ENCODE data around the gene GNAL. TPM values are rescaled to one million over a fixed set of nuclear protein-coding genes. Genes with fewer than 3 reads are reported as not detected.

GNAL gene
- total RNA-seq, 1 experiment from 2014 or later = 4.6 TPM

- Histone ChIP-seq H3K9ac (ENCODE audit: low read length) (no peak overlapping the region), H3K79me2 (ENCODE audit: insufficient read depth, low read length) (no peaks in the 10 kb centered on the region), H3K9me2 (ENCODE audit: insufficient read depth) (no peaks in the 10 kb centered on the region), H3K4me3 (replicated peaks in 1 of 2; ENCODE audit: low read depth in 1 of 2, low read length in 2 of 2) (no peak overlapping the region), H3K27me3 (ENCODE audit: insufficient read depth, low read length) (no peaks in the 10 kb centered on the region), H3K4me2 (ENCODE audit: low read length) (no peak overlapping the region), H3K36me3 (ENCODE audit: control insufficient read depth in 1 of 2, insufficient read depth in 2 of 2, low read length in 2 of 2) (no peaks in the 10 kb centered on the region), H2AFZ (ENCODE audit: low read depth, low read length, poor library complexity, severe bottlenecking) (no peak overlapping the region), H3K4me1 (ENCODE audit: control insufficient read depth in 1 of 2, insufficient read depth in 2 of 2, low read length in 2 of 2) (peaks cover 29 to 30% of the 10 kb centered on the region in 2 experiments), H3K27ac (ENCODE audit: low read depth, low read length) (no peak overlapping the region), H4K20me1 (ENCODE audit: insufficient read depth) (no peaks in the 10 kb centered on the region), H3K9me3 (ENCODE audit: control insufficient read depth in 1 of 2, insufficient read depth in 1 of 2, low read depth in 1 of 2, low read length in 2 of 2) (no peaks in the 10 kb centered on the region)
- RAD21 ChIA-PET (ENCODE audit: low non-redundant PET in 1 of 2, low total read pairs in 2 of 2, uncharacterized antibody in 2 of 2, unreplicated experiment in 2 of 2) = no interaction called here
- POLR2A ChIA-PET = no interaction called here
- CTCF ChIA-PET = no interaction called here
- DNase-seq (ENCODE audit: low read depth, low spot score) = no peak
- no peak for ATAC-seq
- intact Hi-C loops (cut with micrococcal nuclease) = no loop called here
- TF ChIP-seq POLR2AphosphoS5 (IDR thresholded peaks at IDR 0.05; ENCODE audit: low read depth, low read length) (no peak), SIN3A (IDR thresholded peaks at IDR 0.05; ENCODE audit: low read depth) (no peak), CBX3 (IDR thresholded peaks at IDR 0.05; ENCODE audit: low read depth) (no peak), ZNF274 (IDR thresholded peaks at IDR 0.05; ENCODE audit: low read depth, low read length) (no peak), TCF7L2 (IDR thresholded peaks at IDR 0.05; ENCODE audit: borderline replicate concordance, extremely low read depth, insufficient read depth, insufficient read length) (no peak), EZH2 (IDR thresholded peaks at IDR 0.05) (no peak), ZBTB33 (IDR thresholded peaks at IDR 0.05; ENCODE audit: extremely low read depth, insufficient replicate concordance, low read length) (no peak), CTCF (IDR thresholded peaks at IDR 0.05 in 2 of 3, conservative IDR thresholded peaks at IDR 0.05 in 1 of 3; ENCODE audit: borderline replicate concordance in 1 of 3, insufficient read depth in 1 of 3, low read depth in 2 of 3, low read length in 2 of 3) (no peak), FOSL1 (IDR thresholded peaks at IDR 0.05; ENCODE audit: low read depth) (no peak), ZFX (IDR thresholded peaks at IDR 0.05) (no peak), EGR1 (IDR thresholded peaks at IDR 0.05; ENCODE audit: low read depth) (no peak), MAX (IDR thresholded peaks at IDR 0.05) (no peak), ATF3 (IDR thresholded peaks at IDR 0.05) (no peak), REST (IDR thresholded peaks at IDR 0.05; ENCODE audit: low read depth) (no peak), RAD21 (IDR thresholded peaks at IDR 0.05; ENCODE audit: low read depth) (no peak), SP1 (IDR thresholded peaks at IDR 0.05; ENCODE audit: low read depth) (no peak), YY1 (IDR thresholded peaks at IDR 0.05; ENCODE audit: extremely low read depth, insufficient replicate concordance, low read depth, low read length) (no peak)
- no TSS peak for BruUV-seq (replicated peaks)
Observed at GRCh38 chr18:11810379-11810778, 121.3 kb downstream of the GNAL start.

All from HCT116 (cell line).